GM12875 (cell line): Measurements from ENCODE around the gene CPM.

Experiments
- H3K4me3 ChIP-seq: one replicate; pipeline ENCODE4 v1.5.1; 2011; ENCODE audit warnings: low read depth, low read length, control low read depth
- CTCF ChIP-seq: IDR thresholded peaks from 2 replicates; pipeline ENCODE4 v1.5.1; 2011; ENCODE audit warnings: low read depth, mild to moderate bottlenecking, control low read depth, inconsistent platforms, low read length, moderate library complexity, borderline replicate concordance; ENCODE audit not compliant: insufficient read depth

The CPM gene

GRCh38 chr12:68908076-68908475 lies 24.9 kb downstream of the CPM start:
- no peak overlapping the region for H3K4me3 ChIP-seq
- TF ChIP-seq CTCF: no peak

GRCh38 chr12:68905733-68906132 lies 27.2 kb downstream of the CPM start:
- TF ChIP-seq CTCF: no peak

GRCh38 chr12:68904351-68904962 lies 28.5 kb downstream of the CPM start:
- no peak for TF ChIP-seq CTCF
- no peak overlapping the region for H3K4me3 ChIP-seq

More at GRCh38 chr12:68905733-68906132, 27.2 kb downstream of the CPM start:
- H3K4me3 ChIP-seq: no peak overlapping the region

- TF ChIP-seq CTCF: no peak
- no peak overlapping the region for H3K4me3 ChIP-seq
These were observed 29.5 kb downstream of the CPM start for GRCh38 chr12:68903511-68903910.

- TF ChIP-seq CTCF: no peak
- H3K4me3 ChIP-seq: no peak overlapping the region
These were observed 31.4 kb downstream of the CPM start for GRCh38 chr12:68901551-68901950.

GRCh38 chr12:68901145-68901544 lies 31.8 kb downstream of the CPM start:
- no peak overlapping the region for H3K4me3 ChIP-seq
- TF ChIP-seq CTCF: no peak

GRCh38 chr12:68900241-68900640 lies 32.7 kb downstream of the CPM start:
- H3K4me3 ChIP-seq: no peak overlapping the region
- no peak for TF ChIP-seq CTCF
